NCI-H345 treated with DMSO at 0.1 percent for 48 hours (cell line): ENCODE measurements around the gene CD27.
A peak's percentile ranks its signal among the peaks of the same experiment; 100 is the strongest.
"Not testable (repeated sequence)": the region's sequence is repeated elsewhere in the genome, so short reads cannot be mapped to it uniquely, and the experiment has no call there.

ENCODE experiments used
- DNase-seq: peaks from one replicate; lab custom pipeline; 2025; ENCODE audit not compliant: unreplicated experiment; lab: John Stamatoyannopoulos, UW

CD27 gene

DNA sequence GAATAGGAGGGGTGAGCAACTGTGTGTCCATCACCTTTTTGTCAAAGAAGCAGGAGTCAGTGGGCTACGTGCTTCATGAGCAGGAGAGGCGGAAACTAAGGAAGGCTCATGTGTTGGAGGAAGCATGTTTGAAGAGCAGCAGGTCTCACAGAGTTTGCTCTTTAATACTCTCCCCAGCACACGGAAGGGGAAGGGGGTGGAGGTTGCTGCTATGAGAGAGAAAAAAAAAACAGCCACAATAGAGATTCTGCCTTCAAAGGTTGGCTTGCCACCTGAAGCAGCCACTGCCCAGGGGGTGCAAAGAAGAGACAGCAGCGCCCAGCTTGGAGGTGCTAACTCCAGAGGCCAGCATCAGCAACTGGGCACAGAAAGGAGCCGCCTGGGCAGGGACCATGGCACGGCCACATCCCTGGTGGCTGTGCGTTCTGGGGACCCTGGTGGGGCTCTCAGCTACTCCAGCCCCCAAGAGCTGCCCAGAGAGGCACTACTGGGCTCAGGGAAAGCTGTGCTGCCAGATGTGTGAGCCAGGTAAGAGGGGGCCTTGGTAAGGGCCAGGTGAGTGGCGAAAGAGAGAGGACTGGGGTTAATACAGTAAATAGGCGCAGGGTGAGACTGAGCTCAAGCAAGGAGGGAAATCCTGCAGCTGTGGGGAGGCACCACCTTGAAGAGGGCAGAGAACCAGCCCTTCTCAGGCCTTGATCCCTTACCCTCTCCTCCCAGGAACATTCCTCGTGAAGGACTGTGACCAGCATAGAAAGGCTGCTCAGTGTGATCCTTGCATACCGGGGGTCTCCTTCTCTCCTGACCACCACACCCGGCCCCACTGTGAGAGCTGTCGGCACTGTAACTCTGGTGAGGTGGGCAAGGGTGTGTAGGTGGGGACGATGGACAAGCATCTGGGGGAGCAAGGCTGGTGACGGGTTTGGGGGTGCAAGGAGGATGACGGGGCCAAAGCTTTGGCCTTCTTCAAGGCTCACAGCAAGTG lies at the start of gene CD27:
CD27 (plus strand) TSS at position 252 of the 985 bp plus-strand sequence; CDS start at position 393, 141 bp downstream.
- no peak for DNase-seq

DNA sequence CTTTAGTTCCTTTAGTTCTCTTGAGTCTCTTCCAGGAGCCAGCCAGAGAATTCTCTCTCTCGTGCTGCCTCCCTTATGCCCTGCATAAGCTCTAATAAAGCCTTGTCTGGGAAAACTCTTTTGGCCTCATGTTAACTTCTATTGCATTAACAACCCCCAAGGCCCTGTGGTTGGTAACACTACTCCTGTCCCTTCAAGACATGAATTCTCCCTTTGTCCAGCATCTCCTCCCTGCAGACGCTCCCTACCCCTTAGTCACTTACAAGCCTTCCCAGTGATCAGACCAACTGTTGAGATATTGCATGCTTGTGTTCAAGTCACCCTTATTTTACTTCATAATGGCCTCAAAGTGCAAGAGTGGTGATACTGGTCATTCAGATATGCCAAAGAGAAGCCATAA lies 48.7 kb upstream of the CD27 start:
- no peak for DNase-seq

DNA sequence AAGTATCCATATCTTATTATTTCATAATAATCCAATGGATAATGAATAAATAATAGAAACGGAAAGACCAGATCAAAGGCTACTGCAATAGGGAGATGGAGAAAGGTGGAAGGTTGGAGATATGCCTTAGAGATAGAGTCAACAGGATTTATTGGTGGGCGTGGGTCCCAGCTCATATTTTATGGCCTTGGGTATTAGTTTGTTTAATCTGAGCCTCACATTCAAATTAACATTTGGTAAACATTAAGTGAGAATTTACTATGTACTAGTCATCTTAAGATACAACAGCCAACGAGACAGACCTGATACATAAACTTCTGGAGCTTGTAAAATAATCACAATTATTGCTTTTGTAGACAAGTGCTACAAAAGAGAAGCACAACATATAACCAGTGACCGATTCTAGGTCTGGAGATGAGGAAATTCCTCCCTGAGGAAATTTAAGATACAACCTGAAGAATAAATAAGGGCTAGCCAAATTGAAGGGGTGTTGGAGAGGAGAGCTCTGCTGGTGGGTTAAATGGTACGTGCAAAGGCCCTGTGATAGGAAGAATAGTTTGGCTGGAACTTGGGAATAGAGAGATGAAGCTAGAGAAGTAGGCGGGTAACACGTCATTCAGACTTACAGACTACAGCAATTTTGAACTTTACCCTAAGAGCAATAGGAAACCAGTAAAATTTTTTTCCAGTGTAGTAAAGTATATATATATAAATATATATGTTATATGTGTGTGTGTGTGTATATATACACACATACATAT lies 44.7 kb upstream of the CD27 start:
- no peak for DNase-seq

DNA sequence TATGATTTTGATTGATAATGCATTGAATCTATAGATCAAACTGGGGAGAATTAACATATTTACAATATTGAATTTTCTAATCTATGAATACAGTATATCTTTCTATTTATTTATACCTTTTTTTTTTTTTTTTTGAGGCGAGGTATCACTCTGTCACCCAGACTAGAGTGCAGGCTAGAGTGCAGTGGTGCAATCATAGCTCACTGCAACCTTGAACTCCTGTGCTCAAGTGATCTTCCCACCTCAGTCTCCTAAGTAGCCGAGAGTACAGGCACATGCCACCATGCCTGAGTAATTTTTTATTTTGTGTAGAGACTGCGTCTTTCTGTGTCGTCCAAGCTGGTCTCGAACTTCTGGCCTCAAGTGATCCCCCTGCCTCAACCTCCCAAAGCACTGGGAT lies 40.4 kb upstream of the CD27 start:
- no peak for DNase-seq

DNA sequence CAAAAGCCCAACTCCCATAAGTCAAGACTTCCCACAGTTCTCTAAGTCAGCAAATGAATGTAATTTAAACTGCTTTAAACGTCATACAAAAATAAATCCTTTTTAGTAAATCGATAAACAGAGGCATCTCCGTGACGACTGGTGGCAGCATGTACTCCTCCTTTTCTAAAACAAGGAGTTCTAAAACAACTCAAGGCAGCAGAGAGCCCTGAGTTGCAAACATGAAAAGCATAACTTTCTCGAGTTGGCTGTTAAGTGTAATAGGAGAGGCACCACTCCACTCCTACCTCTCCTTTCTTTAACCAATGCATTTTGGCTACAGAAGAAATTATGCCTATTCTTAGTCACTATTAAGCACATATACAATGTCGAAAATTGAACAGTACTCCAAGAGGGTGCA lies 38.8 kb upstream of the CD27 start:
- no peak for DNase-seq

DNA sequence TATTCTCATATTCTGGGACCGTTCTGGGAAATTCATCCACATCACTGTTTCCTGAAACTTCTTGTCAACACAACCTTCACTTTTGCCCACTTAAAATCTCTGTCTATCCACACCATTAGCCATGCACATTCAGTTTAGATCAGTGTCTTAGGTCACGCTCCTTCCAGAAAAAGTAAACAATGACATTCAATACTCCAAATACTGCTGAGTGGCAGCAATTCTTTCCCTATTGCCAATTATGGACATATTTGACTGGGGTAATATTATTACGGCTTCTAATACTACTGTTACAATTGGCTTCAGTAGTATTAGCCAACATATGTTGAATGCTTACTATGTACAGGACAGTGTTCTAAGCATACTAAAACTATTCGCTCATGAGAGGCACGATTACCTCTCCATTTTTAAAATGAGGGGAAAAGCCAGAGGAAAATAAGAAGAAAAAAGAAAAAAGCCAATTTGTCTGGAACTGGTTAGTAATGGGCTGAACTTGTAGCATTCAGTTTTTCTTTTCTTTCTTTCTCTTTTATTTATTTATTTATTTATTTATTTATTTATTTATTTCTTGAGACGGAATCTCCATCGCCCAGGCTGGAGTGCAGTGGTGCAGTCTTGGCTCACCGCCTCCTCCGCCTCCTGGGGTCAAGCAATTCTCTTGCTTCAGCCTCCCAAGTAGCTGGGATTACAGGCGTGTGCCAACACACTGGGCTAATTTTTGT lies 37.4 kb upstream of the CD27 start:
- no peak for DNase-seq

DNA sequence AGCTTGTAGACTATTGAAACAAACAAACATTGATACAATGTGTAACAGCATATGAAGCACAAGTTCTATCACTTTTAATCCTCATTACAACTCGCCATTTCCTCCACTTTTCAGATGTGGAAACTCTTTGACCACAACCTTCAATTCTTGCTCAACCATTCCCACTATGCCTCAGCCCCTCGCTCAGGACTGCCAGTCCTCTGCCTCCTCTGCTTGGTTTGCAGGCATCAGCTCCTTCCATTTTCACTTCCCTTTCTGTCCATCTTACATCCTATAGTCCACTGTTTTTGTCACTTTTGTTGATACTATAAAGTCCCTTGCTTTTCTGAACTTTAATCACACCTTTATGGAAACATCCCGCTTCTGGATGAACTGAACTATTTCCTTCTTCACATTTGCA lies 28.2 kb upstream of the CD27 start:
- DNase-seq: no peak

DNA sequence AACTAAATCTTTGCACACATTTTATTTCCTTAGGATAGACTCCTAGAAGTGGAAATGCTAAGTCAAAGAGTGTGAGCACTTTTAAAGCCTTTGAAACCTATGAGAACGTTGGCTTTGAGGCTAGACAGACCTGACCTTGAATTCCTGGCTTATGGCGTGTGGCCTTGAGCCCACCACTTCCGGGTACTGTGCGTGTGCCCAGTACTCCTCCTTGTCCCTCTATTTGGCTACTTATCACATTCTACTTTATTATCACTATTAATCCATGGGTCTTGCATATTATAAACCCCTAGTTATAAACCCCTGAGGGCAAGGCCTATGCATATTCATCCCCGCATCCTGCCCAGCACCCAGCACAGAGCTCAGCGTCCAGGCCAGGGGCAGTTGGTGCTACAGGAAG lies 26.0 kb upstream of the CD27 start:
- no peak for DNase-seq

DNA sequence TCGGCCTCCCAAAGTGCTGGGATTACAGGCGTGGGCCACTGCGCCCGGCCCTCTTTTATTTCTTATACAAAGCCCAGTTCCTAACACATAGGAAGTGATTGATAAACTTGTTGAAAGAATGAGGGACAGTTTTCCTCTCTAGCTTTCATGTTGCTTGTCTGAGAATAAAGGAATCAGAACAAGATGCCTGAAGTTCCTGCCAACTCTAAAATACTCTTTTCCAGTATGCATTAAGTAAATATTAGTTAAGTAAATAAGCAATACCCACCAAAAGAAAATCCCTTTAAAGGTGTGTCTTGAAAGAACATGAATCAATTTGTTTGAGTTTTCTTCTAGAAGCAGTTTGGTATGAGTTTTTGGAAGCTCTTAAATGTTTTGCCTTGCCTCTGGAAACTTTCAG lies 24.4 kb upstream of the CD27 start:
- no peak for DNase-seq

DNA sequence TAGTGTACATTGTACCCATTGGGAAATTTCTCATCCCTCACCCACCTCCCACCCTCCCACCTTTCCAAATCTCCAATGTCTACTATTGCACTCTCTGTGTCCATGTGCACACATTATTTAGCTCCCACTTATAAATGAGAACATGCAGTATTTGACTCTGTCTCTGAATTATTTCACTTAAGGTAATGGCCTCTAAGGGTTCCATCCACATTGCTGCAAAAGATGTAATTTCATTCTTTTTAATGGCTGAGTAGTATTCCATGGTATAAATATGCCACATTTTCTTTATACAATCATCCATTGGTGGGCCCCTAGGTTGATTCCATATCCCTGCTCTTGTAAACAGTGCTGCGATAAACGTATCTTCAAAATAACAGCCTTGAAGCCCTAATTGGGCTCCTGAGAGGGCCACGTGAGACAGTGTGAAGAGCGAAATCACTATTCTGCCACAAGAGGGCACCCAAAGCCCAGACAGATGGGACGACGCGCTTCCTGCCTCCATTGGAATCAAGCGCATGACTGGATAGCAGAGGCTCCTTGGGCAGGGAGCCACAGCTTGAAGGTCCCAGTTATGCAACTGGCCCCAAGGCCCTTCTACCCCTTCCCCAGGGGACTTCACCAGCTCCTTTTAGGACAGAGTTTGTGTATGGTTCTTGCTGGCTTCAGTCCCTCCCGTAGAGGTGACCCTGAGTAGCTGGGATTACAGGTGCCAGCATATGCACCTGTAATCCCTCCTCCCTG lies 21.3 kb upstream of the CD27 start:
- DNase-seq: peak; percentile 59

DNA sequence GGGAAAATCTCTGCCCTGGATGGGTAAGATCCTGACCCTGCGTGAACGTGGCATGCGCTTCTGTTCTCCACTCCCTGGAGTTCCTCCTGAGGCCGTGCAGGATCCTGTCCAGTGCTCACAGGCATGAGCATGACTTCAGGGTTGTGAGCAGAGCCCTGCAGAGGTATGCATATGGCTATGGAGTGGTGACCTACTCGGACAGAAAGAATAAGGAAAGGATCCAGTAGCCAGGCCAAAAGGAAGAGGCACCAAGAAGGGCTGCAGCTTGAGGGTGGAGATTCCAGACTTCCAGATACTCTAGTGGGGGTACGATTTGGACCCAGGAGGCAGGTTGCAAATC lies 20.8 kb upstream of the CD27 start:
- DNase-seq: no peak

DNA sequence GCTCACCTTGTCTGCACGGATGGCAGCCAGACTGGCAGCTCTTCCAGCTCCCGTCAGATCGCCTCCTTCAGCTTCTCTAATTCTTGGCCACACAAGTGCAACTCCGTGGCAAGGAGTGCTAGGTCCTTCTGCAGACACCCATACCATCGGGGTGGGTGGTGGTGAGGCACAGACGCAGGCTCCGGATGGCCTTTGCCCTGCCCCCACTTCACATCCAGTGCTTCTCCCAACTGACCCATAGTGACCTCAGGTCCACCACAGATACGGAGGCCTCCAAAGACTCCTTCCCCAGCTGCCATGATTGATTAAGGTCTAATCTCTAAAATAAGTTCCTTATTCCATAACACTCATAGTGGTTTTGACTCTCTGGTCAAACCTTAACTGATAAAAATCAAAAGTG lies 19.9 kb upstream of the CD27 start:
- no peak for DNase-seq

DNA sequence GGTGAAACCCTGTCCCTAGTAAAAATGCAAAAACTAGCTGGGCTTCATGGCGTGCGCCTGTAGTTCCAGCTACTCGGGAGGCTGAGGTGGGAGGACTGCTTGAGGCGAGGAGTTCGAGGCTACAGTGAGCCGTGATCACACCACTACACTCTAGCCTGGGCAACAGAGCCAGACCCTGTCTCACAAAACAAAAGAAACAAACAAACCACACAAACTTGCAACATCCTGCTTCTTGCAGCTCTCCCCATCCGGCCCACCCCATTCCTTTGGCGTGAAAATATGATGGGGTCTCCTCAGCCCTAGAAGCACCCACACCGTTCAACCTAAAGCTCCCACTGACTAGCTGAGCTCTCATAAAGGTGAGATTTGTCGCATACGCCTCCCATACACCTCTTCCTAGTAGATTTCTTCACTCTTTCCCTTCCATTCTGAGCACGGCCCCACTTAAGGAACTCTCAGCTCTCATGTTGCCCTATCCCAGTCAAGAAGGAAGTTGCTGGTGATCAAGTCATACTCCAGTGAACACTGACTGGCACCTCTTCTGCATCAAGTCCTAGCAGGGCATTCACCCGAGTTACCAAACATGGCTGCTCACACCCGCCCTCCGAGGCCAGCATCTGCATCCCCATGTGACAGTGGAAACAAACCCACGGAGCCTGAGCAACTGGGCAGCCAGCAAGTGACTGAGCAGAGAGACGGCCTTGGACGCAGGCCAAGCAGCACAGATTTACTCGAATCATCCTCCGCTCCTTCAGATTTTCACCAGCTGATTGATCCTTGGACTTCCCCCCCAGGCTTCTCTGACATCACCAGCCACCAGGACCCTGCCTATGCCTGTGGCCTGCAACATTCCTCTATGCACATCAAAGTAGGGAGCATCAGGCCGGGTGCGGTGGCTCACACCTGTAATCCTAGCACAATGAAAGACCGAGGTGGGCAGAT lies 18.9 kb upstream of the CD27 start:
- no peak for DNase-seq

DNA sequence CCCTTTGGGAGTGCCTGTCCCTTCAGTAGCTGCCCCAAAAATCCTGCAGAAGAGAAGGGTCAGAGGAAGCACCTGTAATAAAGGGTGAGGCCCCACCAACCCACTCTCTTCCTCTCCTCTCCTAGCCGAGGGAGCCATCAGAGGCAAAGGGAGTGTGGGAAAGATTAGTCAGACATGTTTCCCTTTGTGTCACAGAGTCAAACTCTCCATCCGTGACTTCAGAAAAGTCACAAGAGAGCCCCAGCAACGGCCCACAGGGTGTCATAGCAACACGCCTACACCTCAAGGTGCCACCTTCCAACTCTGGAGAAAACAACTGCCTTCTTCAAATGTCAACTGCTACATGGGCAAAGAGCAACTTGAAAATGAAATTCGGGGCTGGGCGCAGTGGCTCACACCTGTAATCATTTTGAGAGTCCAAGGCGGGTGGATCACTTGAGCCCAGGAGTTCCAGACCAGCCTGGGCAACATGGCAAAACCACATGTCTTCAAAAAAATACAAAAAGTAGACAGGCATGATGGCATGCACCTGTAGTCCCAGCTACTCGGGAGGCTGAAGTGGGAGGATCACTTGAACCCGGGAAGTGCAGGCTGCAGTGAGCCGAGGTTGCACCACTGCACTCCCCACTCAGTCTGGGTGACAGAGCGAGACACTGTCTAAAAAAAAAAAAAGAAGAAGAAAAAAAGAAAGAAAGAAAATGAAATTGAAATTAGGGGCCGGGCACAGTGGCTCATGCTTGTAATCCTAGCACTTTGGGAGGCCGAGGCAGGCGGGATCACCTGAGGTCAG lies 17.7 kb upstream of the CD27 start:
- no peak for DNase-seq

DNA sequence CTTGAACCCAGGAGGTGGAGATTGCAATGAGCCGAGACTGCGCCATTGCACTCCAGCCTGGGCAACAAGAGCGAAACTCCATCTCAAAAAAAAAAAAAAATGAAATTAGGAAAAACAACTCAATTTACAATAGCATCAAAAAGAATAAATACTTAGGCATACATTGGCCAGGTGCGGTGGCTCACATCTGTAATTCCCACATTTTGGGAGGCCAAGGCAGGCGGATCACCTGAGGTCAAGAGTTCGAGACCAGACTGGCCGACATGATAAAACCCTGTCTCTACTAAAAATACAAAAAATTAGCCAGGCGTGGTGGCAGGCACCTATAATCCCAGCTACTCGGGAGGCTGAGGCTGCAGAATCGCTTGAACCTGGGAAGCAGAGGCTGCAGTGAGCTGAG lies 17.0 kb upstream of the CD27 start:
- DNase-seq: not testable (repeated sequence)

DNA sequence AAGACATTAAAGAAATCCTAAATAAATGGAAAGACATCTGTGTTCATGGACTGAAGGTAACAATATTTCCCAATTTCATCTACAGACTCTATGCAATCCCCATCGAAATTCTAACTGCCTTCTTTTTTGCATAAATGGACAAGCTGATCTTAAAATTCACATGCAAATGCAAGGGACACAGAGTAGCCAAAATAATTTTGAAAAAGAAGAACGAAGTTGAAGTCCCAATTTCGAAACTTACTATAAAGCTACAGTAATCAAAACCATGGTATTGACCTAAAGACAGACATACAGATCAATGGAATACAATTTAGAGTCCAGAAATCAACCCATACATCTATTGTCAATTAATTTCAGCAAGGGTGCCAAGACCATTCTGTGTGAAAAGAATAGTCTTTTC lies 16.4 kb upstream of the CD27 start:
- DNase-seq: no peak

DNA sequence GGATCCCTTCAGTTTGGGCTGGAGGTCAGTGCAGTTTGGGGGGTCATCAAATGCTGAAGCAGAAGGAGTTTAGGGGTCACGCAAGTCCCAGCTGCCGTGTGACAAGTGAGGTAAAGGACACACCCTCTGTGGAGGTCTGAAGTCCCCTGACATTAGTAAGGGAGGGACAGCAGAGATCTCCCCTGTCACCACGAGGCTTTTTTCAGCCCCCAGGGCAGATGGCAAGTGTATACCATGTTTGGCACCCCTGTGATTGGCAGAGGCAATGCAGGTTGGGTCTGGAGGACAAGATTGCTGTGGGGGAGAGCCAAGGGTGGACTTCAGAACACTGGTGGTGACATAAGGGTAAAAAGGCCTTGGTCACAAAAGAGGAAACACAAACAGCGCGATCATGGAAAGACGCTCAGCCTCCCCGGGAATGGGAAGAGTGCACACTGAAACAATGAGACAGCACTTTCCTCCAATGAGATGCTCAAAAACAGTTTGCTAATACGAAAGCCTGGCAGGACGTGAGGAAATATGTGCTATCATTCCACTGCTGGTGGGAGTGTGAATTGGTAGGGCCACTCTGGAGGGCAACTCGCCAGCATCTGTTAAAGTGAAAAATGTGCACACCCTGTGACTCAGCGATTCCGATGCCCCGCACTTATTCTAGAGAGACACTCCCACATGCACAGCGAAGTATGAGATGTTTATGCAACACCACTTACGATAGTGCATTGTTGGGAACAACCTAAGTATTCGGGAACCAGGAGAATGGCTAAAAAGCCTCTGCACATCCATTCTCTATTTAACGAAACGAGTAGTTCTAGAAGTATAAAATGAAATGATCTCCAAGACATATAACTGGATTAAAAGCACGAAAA lies 14.4 kb upstream of the CD27 start:
- no peak for DNase-seq

DNA sequence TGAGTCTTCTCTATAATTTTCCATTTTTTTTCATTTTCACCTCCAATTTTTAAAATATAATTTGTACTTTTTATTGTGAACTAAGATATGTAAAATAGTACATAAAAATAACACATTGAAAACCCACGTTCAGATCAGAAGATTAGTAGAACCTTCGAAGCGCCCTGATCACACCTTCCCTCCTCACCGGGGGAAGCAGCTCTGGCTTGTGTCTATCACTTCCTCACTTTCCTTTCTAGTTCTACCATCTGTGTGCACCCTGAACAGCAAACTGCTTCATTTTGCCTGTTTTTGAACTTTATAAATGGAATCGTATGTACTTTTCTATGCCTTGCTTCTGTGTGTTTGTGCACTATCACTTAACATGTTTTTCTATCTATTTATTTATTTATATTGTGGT lies 11.8 kb upstream of the CD27 start:
- DNase-seq: no peak
